Epithelial cell of proximal tubule (primary cell): ENCODE results near the gene SYTL3. TPM values are rescaled to one million over a fixed set of nuclear protein-coding genes. Genes with fewer than 3 reads are reported as not detected.

Experiments
- DNase-seq: peaks from one replicate; pipeline ENCODE4 v3.0.0-alpha.2; 2011; ENCODE audit warnings: low read depth
- H3K4me3 ChIP-seq: 2 replicates; pipeline ENCODE4 v1.5.1; 2011; ENCODE audit warnings: low read depth, mild to moderate bottlenecking, low read length
- total RNA-seq: library from RNA; depleted of rRNA; stranded (reverse); fragments of >200 nt; gene quantifications from 2 replicates; pipeline ENCODE4 v1.2.3, GENCODE V29; 2015
- TF ChIP-seq, protein P1 (sequence below): conservative IDR thresholded peaks from 2 replicates; pipeline ENCODE4 v1.5.1; 2012; ENCODE audit warnings: low read depth, mild to moderate bottlenecking, low read length

Gene SYTL3
- total RNA-seq, 1 donor from 2014 or later, result 11.0 TPM

DNA sequence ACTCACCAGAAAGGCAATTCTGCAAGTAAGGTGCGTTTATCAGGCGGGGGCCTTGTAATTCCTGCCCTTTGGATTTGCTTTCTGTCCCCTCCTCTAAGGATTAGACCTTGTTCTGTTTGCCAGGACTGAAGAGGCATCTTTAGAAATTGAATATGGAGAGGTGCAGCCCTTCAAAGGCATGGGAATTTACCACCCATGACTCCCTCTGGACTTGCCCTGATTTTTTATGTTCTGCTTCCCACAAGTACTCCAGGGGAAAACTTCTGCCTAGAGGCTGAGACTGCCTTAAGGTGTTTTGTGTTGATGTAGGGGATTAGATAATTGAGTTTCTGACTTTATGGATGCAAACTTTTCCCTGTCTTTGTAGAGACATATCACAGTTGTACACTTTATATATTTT, 30.2 kb downstream of the SYTL3 start:
- DNase-seq, result no peak
- TF ChIP-seq, protein P1, sequence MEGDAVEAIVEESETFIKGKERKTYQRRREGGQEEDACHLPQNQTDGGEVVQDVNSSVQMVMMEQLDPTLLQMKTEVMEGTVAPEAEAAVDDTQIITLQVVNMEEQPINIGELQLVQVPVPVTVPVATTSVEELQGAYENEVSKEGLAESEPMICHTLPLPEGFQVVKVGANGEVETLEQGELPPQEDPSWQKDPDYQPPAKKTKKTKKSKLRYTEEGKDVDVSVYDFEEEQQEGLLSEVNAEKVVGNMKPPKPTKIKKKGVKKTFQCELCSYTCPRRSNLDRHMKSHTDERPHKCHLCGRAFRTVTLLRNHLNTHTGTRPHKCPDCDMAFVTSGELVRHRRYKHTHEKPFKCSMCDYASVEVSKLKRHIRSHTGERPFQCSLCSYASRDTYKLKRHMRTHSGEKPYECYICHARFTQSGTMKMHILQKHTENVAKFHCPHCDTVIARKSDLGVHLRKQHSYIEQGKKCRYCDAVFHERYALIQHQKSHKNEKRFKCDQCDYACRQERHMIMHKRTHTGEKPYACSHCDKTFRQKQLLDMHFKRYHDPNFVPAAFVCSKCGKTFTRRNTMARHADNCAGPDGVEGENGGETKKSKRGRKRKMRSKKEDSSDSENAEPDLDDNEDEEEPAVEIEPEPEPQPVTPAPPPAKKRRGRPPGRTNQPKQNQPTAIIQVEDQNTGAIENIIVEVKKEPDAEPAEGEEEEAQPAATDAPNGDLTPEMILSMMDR, result no peak
- H3K4me3 ChIP-seq, result no peak overlapping the region

- no peak overlapping the region for H3K4me3 ChIP-seq
- no peak for DNase-seq
- TF ChIP-seq, protein P1, result no peak
Observed at GRCh38 chr6:158680481-158680880, 30.6 kb downstream of the SYTL3 start.

- no peak overlapping the region for H3K4me3 ChIP-seq
- TF ChIP-seq, protein P1, result no peak
- DNase-seq, result no peak
Observed at GRCh38 chr6:158684311-158684710, 34.5 kb downstream of the SYTL3 start.

- TF ChIP-seq, protein P1, result no peak
- H3K4me3 ChIP-seq, result no peak overlapping the region
- DNase-seq, result no peak
Observed at GRCh38 chr6:158684745-158685324, 35.0 kb downstream of the SYTL3 start.

GRCh38 chr6:158686311-158686710, 36.5 kb downstream of the SYTL3 start:
- H3K4me3 ChIP-seq, result no peak overlapping the region
- TF ChIP-seq, protein P1, result no peak
- DNase-seq, result no peak

- no peak overlapping the region for H3K4me3 ChIP-seq
- TF ChIP-seq, protein P1, result no peak
- no peak for DNase-seq
Observed at GRCh38 chr6:158686791-158687381, 37.0 kb downstream of the SYTL3 start.

DNA sequence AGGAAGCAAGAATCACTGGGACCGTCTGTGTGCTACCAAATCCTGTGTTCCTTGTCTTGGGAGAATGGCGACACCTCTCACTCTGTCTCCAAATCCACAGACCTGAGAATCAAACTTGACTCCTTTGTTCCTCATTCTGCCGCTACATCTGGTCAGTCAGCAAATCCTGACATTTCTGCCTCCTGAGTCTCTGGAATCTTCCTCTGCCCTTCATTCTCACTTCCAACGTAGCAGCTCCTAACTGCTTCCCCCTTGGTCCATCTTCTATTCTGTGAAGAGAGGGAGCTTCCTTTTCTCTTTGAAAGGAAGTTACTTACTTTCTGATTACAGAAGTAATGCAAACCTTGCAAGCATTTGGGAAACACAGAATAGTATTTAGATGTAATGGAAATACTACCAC, 37.7 kb downstream of the SYTL3 start:
- TF ChIP-seq, protein P1, result no peak
- no peak overlapping the region for H3K4me3 ChIP-seq
- DNase-seq, result no peak
